MG63 (cell line): ENCODE measurements around the gene CELA2A. TPM values are rescaled to one million over a fixed set of nuclear protein-coding genes. Genes with fewer than 3 reads are reported as not detected.
"Not testable (repeated sequence)": the region's sequence is repeated elsewhere in the genome, so short reads cannot be mapped to it uniquely, and the experiment has no call there.

Source experiments
- DNase-seq: peaks from one replicate; pipeline ENCODE4 v3.0.0-alpha.2; 2020
- H3K27me3 ChIP-seq: fragments of 250-450 bp; sonication (Bioruptor Pico); 2 replicates; pipeline ENCODE4 v1.5.1; 2020; ENCODE audit warnings: mild to moderate bottlenecking, moderate library complexity
- H3K36me3 ChIP-seq: fragments of 250-450 bp; sonication (Bioruptor Pico); 2 replicates; pipeline ENCODE4 v1.5.1; 2020; ENCODE audit warnings: mild to moderate bottlenecking, moderate library complexity
- H3K4me3 ChIP-seq: fragments of 250-450 bp; sonication (Bioruptor Pico); 2 replicates; pipeline ENCODE4 v1.5.1; 2020; ENCODE audit warnings: mild to moderate bottlenecking, moderate library complexity
- H3K9me3 ChIP-seq: fragments of 250-450 bp; sonication (Bioruptor Pico); 2 replicates; pipeline ENCODE4 v1.5.1; 2020; ENCODE audit warnings: mild to moderate bottlenecking, moderate library complexity
- total RNA-seq: library from RNA; depleted of rRNA; stranded (reverse); fragments of >200 nt; shearing (Covaris generic); gene quantifications from 2 replicates; pipeline ENCODE4 v1.2.3, GENCODE V29; 2014; ENCODE audit warnings: low replicate concordance

Gene CELA2A
- total RNA-seq, 1 experiment from 2014 or later = not detected

GRCh38 chr1:15422871-15423270 is 33.7 kb upstream of the CELA2A start:
- Histone ChIP-seq H3K4me3 (no peak overlapping the region), H3K36me3 (peaks cover 50% of the 10 kb centered on the region), H3K9me3 (no peaks in the 10 kb centered on the region), H3K27me3 (no peaks in the 10 kb centered on the region)
- DNase-seq = no peak

DNA sequence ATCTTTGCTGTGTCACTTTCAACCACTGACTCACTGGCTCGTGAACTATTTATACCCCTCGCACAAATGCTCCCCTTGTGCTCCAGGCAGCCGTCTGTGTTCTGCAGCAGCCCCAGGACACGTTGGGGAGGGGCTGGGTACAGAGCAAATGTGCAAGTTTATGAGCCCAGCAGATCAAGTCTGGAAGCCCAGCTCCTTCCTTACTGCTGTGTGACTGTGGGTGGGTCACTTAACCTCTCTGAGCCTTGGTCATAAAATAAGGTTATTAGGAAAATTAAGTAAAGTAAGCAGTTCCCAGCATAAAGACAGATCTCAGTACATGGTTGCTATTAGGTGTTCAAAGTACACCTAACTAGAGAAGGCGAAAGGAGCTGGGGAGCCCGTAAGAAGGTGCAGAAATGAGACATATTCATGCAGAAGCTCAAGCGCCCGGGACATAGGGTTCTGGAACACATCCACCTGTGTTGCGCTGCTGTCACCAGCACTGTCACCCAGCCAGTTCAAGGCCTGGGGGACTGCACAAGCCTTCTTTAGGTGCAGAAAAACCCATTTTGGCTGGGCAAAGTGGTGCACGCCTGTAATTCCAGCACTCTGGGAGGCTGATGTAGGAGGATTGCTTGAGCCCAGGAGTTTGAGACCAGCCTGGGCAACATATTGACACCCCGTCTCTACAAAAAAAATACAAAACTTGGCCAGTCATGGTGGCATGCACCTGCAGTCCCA is 33.0 kb upstream of the CELA2A start:
- no peak for DNase-seq
- Histone ChIP-seq H3K36me3 (peaks cover 49% of the 10 kb centered on the region), H3K4me3 (no peak overlapping the region), H3K27me3 (no peaks in the 10 kb centered on the region), H3K9me3 (no peaks in the 10 kb centered on the region)

GRCh38 chr1:15424146-15424667 is 32.3 kb upstream of the CELA2A start:
- Histone ChIP-seq H3K9me3 (no peaks in the 10 kb centered on the region), H3K4me3 (no peak overlapping the region), H3K36me3 (peaks cover 52% of the 10 kb centered on the region), H3K27me3 (no peaks in the 10 kb centered on the region)
- no peak for DNase-seq

DNA sequence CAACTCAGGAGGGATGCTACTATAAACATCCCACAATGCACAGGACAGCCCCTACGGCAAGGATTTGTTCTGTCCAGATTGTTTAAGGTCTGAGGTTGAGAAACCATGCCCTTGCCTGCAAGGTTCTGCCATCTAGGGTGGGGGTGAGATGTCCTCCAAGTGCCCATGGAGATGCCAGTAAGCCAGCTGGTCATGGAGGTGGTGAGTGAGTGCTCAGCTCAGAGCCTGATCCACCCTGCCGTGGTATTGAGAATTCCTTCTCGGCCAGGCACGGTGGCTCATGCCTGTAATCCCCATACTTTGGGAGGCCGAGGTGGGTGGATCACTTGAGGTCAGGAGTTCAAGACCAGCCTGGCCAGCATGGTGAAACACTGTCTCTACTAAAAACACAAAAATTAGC is 31.6 kb upstream of the CELA2A start:
- no peaks in the 10 kb centered on the region for H3K9me3 ChIP-seq
- H3K27me3 ChIP-seq = no peaks in the 10 kb centered on the region
- peaks cover 52% of the 10 kb centered on the region for H3K36me3 ChIP-seq
- DNase-seq = peak; percentile 54
- no peak overlapping the region for H3K4me3 ChIP-seq

DNA sequence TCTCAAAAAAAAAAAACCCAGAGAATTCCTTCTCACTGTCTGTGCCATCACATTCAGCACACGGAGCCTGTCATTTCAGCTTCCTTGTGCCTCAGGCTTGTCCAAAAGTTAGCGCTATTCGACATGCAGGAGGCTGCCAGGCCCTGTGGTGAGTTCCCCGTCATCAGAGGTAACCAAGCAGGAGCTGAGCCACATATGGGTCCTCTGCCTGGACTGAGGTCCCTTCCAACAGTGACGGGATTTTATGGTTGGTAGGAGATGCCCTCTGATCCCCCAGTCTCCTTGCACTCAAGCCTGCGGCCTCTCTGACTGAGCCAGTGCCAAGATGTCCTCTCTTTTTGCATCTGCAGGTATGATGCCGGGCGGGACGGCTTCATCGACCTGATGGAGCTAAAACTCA is 31.0 kb upstream of the CELA2A start:
- Histone ChIP-seq H3K4me3 (no peak overlapping the region), H3K27me3 (no peaks in the 10 kb centered on the region), H3K36me3 (peaks cover 53% of the 10 kb centered on the region), H3K9me3 (no peaks in the 10 kb centered on the region)
- no peak for DNase-seq

DNA sequence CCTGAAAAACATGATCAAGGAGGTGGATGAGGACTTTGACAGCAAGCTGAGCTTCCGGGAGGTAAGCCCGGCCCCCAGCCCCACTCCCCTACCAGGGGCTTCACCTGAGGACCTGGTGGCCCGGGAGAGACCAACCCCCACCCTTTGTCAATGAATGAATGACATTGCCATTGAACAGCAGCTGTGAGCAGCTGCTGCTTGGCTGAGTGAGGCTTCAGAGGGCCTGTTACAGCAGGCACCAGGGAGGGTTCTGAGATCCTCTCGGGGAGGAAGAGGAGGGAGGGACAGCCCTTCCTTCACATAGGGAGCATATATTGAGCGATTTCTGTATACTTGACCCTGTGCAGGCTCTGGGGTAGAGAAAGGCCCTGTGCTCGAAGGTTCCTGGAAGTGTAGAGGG is 30.6 kb upstream of the CELA2A start:
- Histone ChIP-seq H3K9me3 (no peaks in the 10 kb centered on the region), H3K36me3 (peaks cover 58% of the 10 kb centered on the region), H3K27me3 (no peaks in the 10 kb centered on the region), H3K4me3 (no peak overlapping the region)
- DNase-seq = no peak

GRCh38 chr1:15426492-15427279 is 29.8 kb upstream of the CELA2A start:
- H3K27me3 ChIP-seq = no peaks in the 10 kb centered on the region
- peaks cover 59% of the 10 kb centered on the region for H3K36me3 ChIP-seq
- no peaks in the 10 kb centered on the region for H3K9me3 ChIP-seq
- DNase-seq = peak; percentile 56
- no peak overlapping the region for H3K4me3 ChIP-seq

DNA sequence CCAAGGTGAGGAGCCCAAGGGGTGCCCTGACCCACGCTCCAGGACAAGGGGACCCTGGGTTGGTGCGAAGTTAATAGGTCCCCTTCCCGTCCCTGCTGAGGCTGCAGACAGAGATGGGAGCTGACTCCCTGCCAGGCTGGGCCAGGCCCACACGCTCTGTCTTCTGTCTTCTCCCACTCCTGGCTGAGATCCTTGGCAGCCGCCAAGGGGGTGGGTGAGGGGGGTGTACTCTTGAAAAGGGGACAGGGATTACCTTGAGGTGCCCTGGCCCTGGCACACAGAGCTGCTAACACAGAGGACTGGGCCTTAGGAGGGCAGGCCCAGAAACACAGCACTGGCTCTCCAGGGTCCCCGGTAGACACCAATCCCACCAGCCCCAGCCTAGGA is 29.3 kb upstream of the CELA2A start:
- no peak for DNase-seq
- no peak overlapping the region for H3K4me3 ChIP-seq
- H3K9me3 ChIP-seq = no peaks in the 10 kb centered on the region
- no peaks in the 10 kb centered on the region for H3K27me3 ChIP-seq
- H3K36me3 ChIP-seq = peaks cover 58% of the 10 kb centered on the region

GRCh38 chr1:15428252-15428651 is 28.3 kb upstream of the CELA2A start:
- not testable (repeated sequence) for H3K4me3 ChIP-seq, H3K27me3 ChIP-seq, DNase-seq, H3K9me3 ChIP-seq
- peaks cover 57% of the 10 kb centered on the region for H3K36me3 ChIP-seq

DNA sequence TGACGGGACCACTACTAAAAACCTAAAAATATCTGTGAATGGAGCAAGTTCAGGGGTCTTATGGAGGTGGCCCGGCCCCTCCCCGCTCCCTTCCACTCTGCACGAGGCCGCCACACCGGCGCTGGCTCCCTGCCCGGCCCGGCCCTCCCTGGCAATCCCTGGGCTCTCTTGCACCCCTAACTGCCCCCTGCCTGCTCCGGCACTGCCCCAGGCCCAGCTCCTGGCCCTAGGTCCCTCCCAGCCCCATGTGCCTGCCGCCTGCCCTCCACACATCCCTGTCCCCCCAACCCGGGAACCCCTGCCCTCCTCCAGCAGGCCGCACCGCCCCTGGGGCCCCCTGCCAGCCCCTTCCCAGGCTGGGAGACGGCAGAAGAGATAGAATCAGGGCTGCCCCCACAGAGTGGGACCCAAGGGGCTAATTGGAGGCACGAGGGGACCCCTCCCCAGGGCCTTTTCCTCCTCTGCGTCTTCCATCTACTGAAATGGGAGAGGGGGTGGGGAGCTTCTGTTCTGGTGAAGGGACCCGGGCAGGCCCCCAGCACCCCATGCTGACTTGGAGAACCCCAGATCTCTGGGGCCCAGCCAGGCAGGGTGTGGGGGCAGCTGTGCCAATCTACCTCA is 27.6 kb upstream of the CELA2A start:
- no peak for DNase-seq
- peaks cover 56% of the 10 kb centered on the region for H3K36me3 ChIP-seq
- H3K27me3 ChIP-seq = no peaks in the 10 kb centered on the region
- no peak overlapping the region for H3K4me3 ChIP-seq
- no peaks in the 10 kb centered on the region for H3K9me3 ChIP-seq

- Histone ChIP-seq H3K27me3 (no peaks in the 10 kb centered on the region), H3K9me3 (no peaks in the 10 kb centered on the region), H3K36me3 (peaks cover 53% of the 10 kb centered on the region), H3K4me3 (no peak overlapping the region)
- peak; percentile 25 for DNase-seq
Measured at GRCh38 chr1:15429701-15430149, 26.8 kb upstream of the CELA2A start.

- H3K27me3 ChIP-seq = no peaks in the 10 kb centered on the region
- peaks cover 41% of the 10 kb centered on the region for H3K36me3 ChIP-seq
- no peak overlapping the region for H3K4me3 ChIP-seq
- peak; percentile 45 for DNase-seq
- no peaks in the 10 kb centered on the region for H3K9me3 ChIP-seq
Measured at GRCh38 chr1:15430787-15431570, 25.6 kb upstream of the CELA2A start.

DNA sequence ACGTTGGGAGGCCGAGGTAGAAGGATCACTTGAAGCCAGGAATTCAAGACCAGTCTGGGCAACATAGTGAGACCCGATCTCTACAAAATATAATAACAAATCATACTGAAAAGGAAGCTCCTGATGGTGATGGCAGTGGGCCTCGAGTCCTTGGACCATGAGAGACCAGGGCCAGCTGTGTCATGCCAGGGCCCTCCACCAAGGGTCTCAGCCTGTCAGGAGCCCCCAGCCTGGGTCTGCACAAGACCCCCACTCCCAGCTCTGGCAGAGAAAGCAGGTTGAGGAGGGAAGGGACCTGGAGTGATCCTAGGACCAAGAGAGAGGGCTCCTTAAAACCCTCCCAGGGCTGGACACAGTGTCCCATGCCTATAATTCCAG is 25.0 kb upstream of the CELA2A start:
- Histone ChIP-seq H3K36me3 (peaks cover 35% of the 10 kb centered on the region), H3K4me3 (no peak overlapping the region), H3K9me3 (no peaks in the 10 kb centered on the region), H3K27me3 (no peaks in the 10 kb centered on the region)
- DNase-seq = no peak

DNA sequence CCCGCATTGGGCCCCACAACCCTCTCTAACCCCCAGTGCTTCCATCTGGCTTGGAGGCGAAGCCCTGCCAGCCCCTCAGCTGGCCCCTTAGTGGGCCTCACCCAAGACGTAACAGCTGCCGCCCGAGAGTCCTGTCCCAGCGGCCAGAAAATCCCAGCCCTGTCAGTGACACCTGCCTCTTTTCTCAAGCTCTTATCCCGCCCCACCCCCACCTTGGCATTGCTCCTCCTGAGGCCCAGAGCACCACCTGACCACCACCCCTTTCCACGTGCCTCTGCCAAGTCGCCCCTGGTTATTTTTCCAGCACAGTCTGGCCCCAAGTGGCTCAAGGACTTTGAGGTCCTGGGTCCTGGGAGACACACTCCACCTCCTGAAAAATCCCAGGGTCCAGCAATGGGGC is 24.2 kb upstream of the CELA2A start:
- Histone ChIP-seq H3K36me3 (peaks cover 27% of the 10 kb centered on the region), H3K4me3 (no peak overlapping the region), H3K9me3 (no peaks in the 10 kb centered on the region), H3K27me3 (no peaks in the 10 kb centered on the region)
- no peak for DNase-seq

- no peak for DNase-seq
- H3K9me3 ChIP-seq = no peaks in the 10 kb centered on the region
- no peaks in the 10 kb centered on the region for H3K27me3 ChIP-seq
- no peak overlapping the region for H3K4me3 ChIP-seq
- H3K36me3 ChIP-seq = peaks cover 26% of the 10 kb centered on the region
Measured at GRCh38 chr1:15433471-15433870, 23.1 kb upstream of the CELA2A start.

DNA sequence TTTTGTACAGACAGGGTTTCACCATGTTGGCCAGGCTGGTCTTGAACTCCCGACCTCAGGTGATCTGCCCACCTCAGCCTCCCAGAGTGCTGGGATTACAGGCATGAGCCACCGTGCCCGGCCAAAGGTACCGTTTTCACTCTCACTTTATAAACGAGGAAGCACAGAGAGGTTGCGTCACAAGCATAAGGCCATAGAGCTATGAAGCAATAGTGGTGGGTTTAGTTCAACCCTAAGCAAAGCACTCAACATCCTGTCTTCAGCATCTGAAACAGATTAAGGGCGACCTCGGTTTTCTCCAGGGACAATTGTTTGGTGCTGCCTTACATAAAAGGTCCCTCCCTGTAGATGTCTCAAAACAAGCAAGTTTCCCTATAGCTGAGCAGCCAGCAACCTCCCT is 21.8 kb upstream of the CELA2A start:
- not testable (repeated sequence) for H3K27me3 ChIP-seq, DNase-seq, H3K4me3 ChIP-seq, H3K9me3 ChIP-seq
- H3K36me3 ChIP-seq = peaks cover 14% of the 10 kb centered on the region
